KMS-11 (cell line): ENCODE results near the gene MCIDAS.

Experiments
- H2AFZ ChIP-seq: fragments of 200-600 bp; sonication (generic); 2 replicates; pipeline ENCODE4 v1.6.1; 2016; ENCODE audit warnings: antibody characterized with exemption, mixed run types, low read depth
- H3K27ac ChIP-seq: fragments of 200-600 bp; sonication (generic); 2 replicates; pipeline ENCODE4 v1.6.1; 2016; ENCODE audit warnings: mild to moderate bottlenecking, mixed run types
- H3K27me3 ChIP-seq: fragments of 200-600 bp; sonication (generic); 2 replicates; pipeline ENCODE4 v1.6.1; 2017; ENCODE audit warnings: mild to moderate bottlenecking, low read depth, mixed run types, moderate library complexity; ENCODE audit not compliant: insufficient read depth
- H3K36me3 ChIP-seq: fragments of 200-600 bp; sonication (generic); 2 replicates; pipeline ENCODE4 v1.6.1; 2017; ENCODE audit warnings: mild to moderate bottlenecking, mixed run types; ENCODE audit not compliant: insufficient read depth
- H3K4me1 ChIP-seq: fragments of 200-600 bp; sonication (generic); 2 replicates; pipeline ENCODE4 v1.6.1; 2016; ENCODE audit warnings: mild to moderate bottlenecking, low read depth, mixed run types; ENCODE audit not compliant: poor library complexity, severe bottlenecking
- H3K4me2 ChIP-seq: fragments of 200-600 bp; sonication (generic); 2 replicates; pipeline ENCODE4 v1.7.0; 2016; ENCODE audit warnings: mild to moderate bottlenecking, mixed run types
- H3K4me3 ChIP-seq: fragments of 200-600 bp; sonication (generic); IDR thresholded peaks from 2 replicates; pipeline ENCODE4 v1.6.1; 2017; ENCODE audit warnings: low read depth, low read length, mixed read lengths; ENCODE audit not compliant: insufficient read depth
- H3K79me2 ChIP-seq: fragments of 200-600 bp; sonication (generic); 2 replicates; pipeline ENCODE4 v1.6.1; 2016; ENCODE audit warnings: low read depth, mixed run types; ENCODE audit not compliant: insufficient read depth
- H3K9ac ChIP-seq: fragments of 200-600 bp; sonication (generic); 2 replicates; pipeline ENCODE4 v1.6.1; 2016; ENCODE audit warnings: mild to moderate bottlenecking, mixed run types
- H4K20me1 ChIP-seq: fragments of 200-600 bp; sonication (generic); 2 replicates; pipeline ENCODE4 v1.6.1; 2016; ENCODE audit warnings: mild to moderate bottlenecking, mixed run types; ENCODE audit not compliant: insufficient read depth
- TF ChIP-seq, protein P1 (sequence below): fragments of 200-600 bp; sonication (generic); conservative IDR thresholded peaks from 2 replicates; pipeline ENCODE4 v1.6.1; 2017; ENCODE audit warnings: low read depth, mild to moderate bottlenecking, antibody characterized with exemption, low read length, moderate library complexity, mixed read lengths

The MCIDAS gene

GRCh38 chr5:55223812-55224240, 3.3 kb downstream of the MCIDAS start:
- TF ChIP-seq, protein P1, sequence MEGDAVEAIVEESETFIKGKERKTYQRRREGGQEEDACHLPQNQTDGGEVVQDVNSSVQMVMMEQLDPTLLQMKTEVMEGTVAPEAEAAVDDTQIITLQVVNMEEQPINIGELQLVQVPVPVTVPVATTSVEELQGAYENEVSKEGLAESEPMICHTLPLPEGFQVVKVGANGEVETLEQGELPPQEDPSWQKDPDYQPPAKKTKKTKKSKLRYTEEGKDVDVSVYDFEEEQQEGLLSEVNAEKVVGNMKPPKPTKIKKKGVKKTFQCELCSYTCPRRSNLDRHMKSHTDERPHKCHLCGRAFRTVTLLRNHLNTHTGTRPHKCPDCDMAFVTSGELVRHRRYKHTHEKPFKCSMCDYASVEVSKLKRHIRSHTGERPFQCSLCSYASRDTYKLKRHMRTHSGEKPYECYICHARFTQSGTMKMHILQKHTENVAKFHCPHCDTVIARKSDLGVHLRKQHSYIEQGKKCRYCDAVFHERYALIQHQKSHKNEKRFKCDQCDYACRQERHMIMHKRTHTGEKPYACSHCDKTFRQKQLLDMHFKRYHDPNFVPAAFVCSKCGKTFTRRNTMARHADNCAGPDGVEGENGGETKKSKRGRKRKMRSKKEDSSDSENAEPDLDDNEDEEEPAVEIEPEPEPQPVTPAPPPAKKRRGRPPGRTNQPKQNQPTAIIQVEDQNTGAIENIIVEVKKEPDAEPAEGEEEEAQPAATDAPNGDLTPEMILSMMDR: no peak
- Histone ChIP-seq H4K20me1 (no peaks in the 10 kb centered on the region), H3K4me2 (no peak overlapping the region), H3K4me1 (peaks cover 15% of the 10 kb centered on the region), H2AFZ (no peak overlapping the region), H3K27ac (no peak overlapping the region), H3K27me3 (no peaks in the 10 kb centered on the region), H3K4me3 (no peak overlapping the region), H3K36me3 (no peaks in the 10 kb centered on the region), H3K9ac (no peak overlapping the region), H3K79me2 (no peaks in the 10 kb centered on the region)

DNA sequence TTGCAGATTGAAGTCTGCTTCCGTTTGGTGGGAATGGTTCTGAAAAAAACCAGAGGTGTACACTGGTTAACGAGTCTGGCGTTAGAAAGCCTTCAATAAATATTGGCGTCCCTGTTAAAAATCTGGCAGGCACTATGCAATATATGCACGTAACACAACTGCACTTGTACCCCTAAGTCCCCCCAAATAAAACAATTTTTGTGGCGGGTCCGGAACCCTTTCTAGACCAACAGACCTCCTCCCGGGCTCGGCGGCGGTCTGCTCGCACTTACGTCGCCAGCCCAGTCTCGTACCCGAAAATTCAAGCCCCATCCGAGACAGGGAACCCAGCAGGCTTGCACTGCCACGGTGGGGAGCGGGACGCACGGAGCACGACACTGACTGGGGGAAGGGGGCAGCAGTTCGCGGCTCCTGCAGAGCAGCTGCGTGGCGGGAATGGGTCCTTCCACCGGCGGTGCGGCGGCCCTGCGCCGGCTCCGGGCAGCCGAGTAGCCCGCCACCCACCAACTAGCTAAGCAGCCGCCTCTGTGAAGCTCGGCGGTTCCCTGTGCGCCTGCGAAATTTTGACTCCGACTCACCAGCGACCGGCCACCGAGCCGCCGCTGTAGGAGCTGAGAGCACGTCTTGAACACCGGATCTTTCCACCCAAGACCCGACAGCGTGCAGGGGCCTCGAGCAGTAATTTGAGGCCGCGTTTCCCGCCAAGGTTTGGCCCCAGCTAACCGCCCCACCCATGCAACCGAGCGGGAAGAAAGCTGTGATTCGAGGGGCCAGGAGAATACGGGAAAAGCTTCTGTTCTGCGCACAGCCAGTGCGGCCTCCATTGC, 3.9 kb downstream of the MCIDAS start:
- Histone ChIP-seq H3K9ac (no peak overlapping the region), H3K4me3 (no peak overlapping the region), H3K4me2 (no peak overlapping the region), H2AFZ (no peak overlapping the region), H3K36me3 (no peaks in the 10 kb centered on the region), H4K20me1 (no peaks in the 10 kb centered on the region), H3K4me1 (peaks cover 14% of the 10 kb centered on the region), H3K27ac (no peak overlapping the region), H3K79me2 (no peaks in the 10 kb centered on the region), H3K27me3 (no peaks in the 10 kb centered on the region)
- TF ChIP-seq, protein P1: no peak

GRCh38 chr5:55222092-55222984, 4.8 kb downstream of the MCIDAS start:
- Histone ChIP-seq H3K4me2 (no peak overlapping the region), H3K4me1 (peaks cover 7% of the 10 kb centered on the region), H3K4me3 (no peak overlapping the region), H3K36me3 (no peaks in the 10 kb centered on the region), H3K79me2 (no peaks in the 10 kb centered on the region), H3K27me3 (no peaks in the 10 kb centered on the region), H3K9ac (no peak overlapping the region), H2AFZ (no peak overlapping the region), H3K27ac (no peak overlapping the region), H4K20me1 (no peaks in the 10 kb centered on the region)
- TF ChIP-seq, protein P1: no peak

GRCh38 chr5:55220433-55221185, 6.5 kb downstream of the MCIDAS start:
- H3K27me3 ChIP-seq: no peaks in the 10 kb centered on the region
- H3K4me3 ChIP-seq: no peak overlapping the region
- no peak overlapping the region for H2AFZ ChIP-seq

More at GRCh38 chr5:55220433-55221185, 6.5 kb downstream of the MCIDAS start:
- no peaks in the 10 kb centered on the region for H3K4me1 ChIP-seq
- H3K4me2 ChIP-seq: no peak overlapping the region
- TF ChIP-seq, protein P1: no peak
- H3K36me3 ChIP-seq: no peaks in the 10 kb centered on the region
- H3K27ac ChIP-seq: no peak overlapping the region
- H3K79me2 ChIP-seq: no peaks in the 10 kb centered on the region
- H4K20me1 ChIP-seq: no peaks in the 10 kb centered on the region
- no peak overlapping the region for H3K9ac ChIP-seq
